GM21367 (cell line): ENCODE measurements around the gene UBE2A.

Experiments
- ATAC-seq: cut with Tn5 transposase; IDR thresholded peaks from one replicate; pipeline ENCODE4 v1.9.1; 2021; ENCODE audit not compliant: unreplicated experiment

The UBE2A gene

GRCh38 chrX:119574394-119575266 lies at the start of gene UBE2A:
Gene UBE2A, plus strand, starts transcription at chrX:119574563. Its CDS starts 149 bp downstream, at chrX:119574712.
- peak; percentile 55 for ATAC-seq

- no peak for ATAC-seq
Observed at GRCh38 chrX:119529345-119530276, 44.8 kb upstream of the UBE2A start.

DNA sequence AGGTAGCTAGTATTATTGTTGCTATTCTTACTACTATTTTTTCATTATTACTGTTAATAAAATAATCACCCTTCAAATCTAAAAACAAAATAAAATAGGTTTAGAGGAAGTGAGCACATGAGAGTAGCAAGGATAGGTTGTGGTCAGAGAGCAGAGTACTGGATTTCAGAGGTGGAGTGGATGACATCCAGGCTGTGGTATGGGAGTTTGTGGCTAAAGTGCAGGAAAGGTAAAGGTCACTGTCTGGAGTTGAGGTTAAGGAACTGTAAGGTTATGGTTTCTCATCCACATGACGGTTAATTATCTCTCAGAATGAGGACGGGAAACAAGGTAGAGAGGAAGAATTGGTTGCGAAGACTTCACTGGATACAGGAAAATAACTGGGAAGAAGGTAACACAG lies 36.9 kb upstream of the UBE2A start:
- ATAC-seq = no peak

- ATAC-seq = no peak
Observed at GRCh38 chrX:119539872-119540271, 34.5 kb upstream of the UBE2A start.

GRCh38 chrX:119541188-119541587 lies 33.2 kb upstream of the UBE2A start:
- no peak for ATAC-seq

- no peak for ATAC-seq
Observed at GRCh38 chrX:119549327-119550016, 24.9 kb upstream of the UBE2A start.

GRCh38 chrX:119552508-119552907 lies 21.9 kb upstream of the UBE2A start:
- no peak for ATAC-seq

DNA sequence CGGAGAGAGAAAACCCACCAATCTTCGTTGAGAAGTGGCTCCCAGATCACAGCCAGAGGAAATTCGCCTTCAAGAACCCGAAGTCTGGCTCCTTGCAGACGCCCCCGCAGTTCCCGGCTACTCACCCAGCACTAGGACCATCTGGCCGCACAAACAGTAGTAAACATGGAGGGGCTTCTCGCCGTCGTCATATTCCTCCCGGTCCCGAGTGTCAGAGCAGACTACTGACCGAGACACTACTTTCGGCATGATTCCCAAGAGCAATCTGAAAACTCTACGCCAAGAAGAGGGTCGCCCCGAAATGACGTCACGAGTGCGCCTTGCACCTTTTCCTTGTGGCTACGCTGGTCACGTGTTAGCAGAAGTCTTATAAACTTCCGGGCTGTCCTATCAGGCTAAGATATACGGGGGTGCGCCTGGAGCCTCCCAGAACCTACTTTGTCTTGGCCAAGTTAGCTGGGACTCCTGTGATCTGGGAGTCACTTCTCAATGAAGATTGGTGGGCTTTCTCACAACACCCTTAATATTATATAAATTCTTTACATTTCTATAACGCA lies 9.2 kb upstream of the UBE2A start, which contains the start of gene STEEP1:
Gene STEEP1 (minus strand): TSS at position 303 of the 557 bp plus-strand sequence. CDS start 54 bp downstream, at position 249.
- peak; percentile 92 for ATAC-seq

GRCh38 chrX:119570351-119570835 lies 4.0 kb upstream of the UBE2A start:
- no peak for ATAC-seq

DNA sequence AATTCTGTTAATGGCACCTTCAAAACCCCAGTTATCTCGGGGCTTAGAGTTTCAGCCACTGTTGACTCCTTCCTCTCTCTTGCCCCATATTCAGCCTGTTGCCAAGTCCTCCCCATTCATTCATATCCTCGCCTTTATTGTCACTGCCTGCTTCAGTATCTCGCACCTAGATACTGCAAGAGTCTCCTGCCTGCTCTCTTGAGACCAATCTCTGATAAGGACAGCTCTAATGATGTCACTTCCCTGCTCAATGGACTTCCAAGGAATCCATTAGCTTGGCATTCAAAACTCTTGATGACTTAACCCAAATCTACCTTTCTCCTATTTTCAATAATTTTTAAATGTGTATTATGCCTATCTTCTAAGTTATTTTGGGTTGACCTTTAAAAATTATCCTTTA lies 1.1 kb upstream of the UBE2A start:
- no peak for ATAC-seq

GRCh38 chrX:119573840-119574393 lies 446 bp upstream of the UBE2A start:
- ATAC-seq = peak; percentile 81

DNA sequence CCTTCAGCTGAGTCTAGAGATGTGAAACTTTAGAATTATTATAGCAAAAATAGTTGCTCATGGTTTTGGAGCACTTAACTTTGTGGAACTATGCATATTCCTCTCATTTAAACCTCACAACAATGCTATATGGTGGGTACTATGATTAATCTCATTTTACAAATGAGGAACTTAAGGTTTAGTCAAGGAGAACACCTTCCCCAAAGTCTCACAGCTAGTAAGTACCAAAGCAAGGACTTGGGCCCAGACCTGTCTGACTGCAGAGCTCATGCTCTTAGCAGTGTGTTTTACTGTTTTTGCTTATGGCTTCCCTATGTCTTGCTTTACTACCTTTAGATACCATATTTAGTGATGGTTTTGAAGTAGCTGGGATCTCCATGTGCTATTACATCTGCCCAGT lies 5.1 kb downstream of the UBE2A start:
- no peak for ATAC-seq

GRCh38 chrX:119583431-119584059 lies 9.2 kb downstream of the UBE2A start:
- ATAC-seq = no peak

DNA sequence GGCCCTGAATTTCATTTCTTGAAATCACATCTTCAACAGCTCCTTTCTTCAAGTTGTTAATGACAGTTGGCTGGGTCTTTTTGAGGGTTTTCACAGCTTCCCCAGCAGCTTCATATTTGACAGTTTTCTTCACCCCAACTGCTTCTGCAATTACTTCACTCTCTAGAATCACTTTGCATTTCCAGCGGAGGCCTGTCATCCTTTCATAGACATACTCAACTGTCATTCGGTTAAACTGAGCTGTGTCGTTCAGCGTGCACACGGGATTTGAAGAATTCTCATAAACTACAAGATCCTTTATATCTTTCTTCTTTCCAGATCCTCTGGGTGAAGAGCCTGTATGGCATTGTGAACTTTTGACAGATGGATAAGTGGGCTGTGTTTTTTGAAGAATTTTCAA lies 15.4 kb downstream of the UBE2A start:
- no peak for ATAC-seq

DNA sequence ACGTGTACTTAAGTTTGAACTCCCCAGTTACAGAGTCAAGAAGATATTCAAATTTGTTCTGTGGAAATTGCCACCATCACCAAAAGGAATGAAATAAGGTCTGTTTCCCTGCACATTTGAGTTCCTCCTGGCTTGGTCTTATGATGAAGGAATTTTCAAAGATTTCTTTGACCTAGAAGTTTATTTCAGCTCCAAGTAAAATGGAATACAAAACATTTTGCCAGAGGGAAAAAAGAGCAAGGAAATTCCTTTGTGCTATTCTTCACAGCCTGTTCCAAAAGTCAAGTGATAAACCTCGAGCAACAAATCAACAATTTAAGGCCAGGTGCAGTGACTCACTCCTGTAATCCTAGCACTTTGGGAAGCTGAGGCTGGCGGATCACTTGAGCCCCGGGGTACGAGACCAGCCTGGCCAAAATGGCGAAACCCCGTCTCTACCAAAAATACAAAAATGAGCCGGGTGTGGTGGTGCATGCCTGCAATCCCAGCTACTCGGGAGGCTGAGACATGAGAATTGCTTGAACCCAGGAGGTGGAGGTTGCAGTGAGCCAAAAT lies 28.4 kb downstream of the UBE2A start:
- no peak for ATAC-seq

DNA sequence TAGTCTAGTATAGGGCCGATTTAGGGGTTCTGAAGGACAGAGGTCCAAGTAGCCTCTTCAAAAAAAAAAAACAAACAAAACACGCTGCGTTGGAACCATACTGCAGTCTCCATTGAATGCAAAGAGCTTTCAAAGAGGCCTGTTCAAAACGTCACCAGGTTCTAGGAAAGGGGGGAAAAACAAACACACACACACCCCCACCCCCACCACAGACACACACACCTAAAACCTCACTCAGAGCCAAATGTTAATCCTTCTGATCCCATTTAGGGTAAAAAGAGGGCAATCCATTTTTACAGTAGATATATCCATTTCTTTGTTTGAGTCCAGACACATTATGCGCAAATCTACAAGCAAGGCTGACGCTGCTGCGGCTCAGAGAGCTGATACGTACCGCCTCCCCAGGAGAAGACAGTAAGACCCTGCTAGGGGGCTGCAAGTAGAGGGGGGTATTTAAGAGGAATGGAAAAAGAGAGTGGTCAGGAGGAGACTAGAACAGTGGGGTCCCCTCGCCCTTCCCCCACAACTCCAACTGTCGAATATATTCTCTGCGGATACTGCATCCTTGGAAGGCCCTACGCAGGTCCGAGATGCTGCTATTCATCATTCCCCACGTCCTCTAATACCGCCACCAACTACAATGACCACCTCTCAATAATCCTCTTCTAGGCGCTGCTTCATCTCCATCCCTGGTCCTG lies 30.6 kb downstream of the UBE2A start:
- no peak for ATAC-seq

- ATAC-seq = peak; percentile 26
Observed at GRCh38 chrX:119605464-119606279, 31.3 kb downstream of the UBE2A start.
